Stimulated activated memory B cell treated with anti-CD40 and anti-IgM and Interleukin-4, amounts not matched to agents 10 μg/mL and 1 μg/mL and 100 μg/mL, for 72 hours (primary cell): Measurements from ENCODE around the gene CBLB.

Source experiments
- ATAC-seq: fragments of 150-1000 bp; cut with Tn5 transposase; 2 replicates; pipeline ENCODE4 v1.10.0; 2021
- H3K27ac Mint-ChIP-seq: one replicate; pipeline ENCODE4 v1.8.0; 2022; ENCODE audit warnings: mild to moderate bottlenecking, mixed read lengths
- H3K27me3 Mint-ChIP-seq: one replicate; pipeline ENCODE4 v1.8.0; 2022; ENCODE audit warnings: mixed read lengths
- H3K36me3 Mint-ChIP-seq: one replicate; pipeline ENCODE4 v1.8.0; 2022; ENCODE audit warnings: mixed read lengths
- H3K4me1 Mint-ChIP-seq: one replicate; pipeline ENCODE4 v1.8.0; 2022; ENCODE audit warnings: mixed read lengths
- H3K4me3 Mint-ChIP-seq: one replicate; pipeline ENCODE4 v1.8.0; 2022; ENCODE audit warnings: mild to moderate bottlenecking, moderate library complexity, mixed read lengths
- H3K9me3 Mint-ChIP-seq: one replicate; pipeline ENCODE4 v1.8.0; 2022; ENCODE audit warnings: mixed read lengths

CBLB gene

DNA sequence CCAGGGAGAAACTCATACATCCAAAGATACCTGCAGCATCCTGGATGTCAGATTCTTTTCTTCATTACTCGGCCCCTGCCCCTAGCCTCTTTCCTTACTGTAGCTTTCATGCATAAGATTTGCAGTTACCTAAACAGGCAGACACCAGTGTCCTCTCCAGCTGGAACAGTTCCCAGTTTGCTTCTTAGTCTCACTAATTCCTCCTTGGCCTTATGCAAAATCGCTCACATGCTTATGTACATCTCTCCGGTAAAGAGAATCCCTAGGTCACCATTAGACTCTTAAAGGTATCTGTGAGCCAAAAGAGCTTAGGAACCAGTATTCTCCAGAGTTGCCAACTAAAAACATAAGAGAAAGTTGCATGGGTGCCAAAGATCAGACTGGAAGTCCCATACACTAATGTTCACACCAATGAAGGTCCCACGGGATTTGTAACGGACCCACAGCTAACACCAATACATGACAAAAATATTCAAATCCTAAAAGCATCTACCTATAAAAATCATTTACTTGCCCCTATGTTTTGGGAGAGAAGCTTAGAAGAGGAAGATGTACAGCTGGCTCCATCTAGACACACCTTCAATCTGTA is 66.6 kb downstream of the CBLB start:
- Mint-ChIP-seq H3K27me3 (no peaks in the 10 kb centered on the region), H3K4me1 (peaks cover 78% of the 10 kb centered on the region), H3K4me3 (peak overlapping the region; percentile 24)

DNA sequence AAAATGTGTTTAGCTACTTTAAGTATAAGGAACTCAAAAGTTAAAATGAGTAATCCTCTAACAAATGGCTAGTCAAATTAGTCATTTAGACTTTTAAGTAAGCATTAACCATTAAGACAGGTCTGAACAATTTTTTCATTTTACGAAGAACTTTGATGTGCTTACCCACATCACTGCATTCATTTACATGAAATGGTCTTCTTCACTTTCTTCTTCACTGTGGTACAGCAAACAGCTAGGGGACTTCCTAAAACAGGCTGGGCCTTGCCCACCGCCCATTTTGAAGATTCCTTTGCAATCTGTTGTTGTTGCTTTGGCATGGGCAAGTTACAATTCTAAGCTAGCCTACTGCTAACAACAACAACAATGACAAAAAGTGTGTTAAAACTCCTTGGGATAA is 67.4 kb downstream of the CBLB start:
- peak; percentile 66 for ATAC-seq
- H3K4me3 Mint-ChIP-seq, result peak overlapping the region; percentile 24
- H3K4me1 Mint-ChIP-seq, result peaks cover 81% of the 10 kb centered on the region
- H3K27me3 Mint-ChIP-seq, result no peaks in the 10 kb centered on the region
- H3K36me3 Mint-ChIP-seq, result peaks cover 8% of the 10 kb centered on the region
- H3K9me3 Mint-ChIP-seq, result no peaks in the 10 kb centered on the region
- H3K27ac Mint-ChIP-seq, result peak overlapping the region; percentile 84

More for the DNA sequence above, 66.6 kb downstream of the CBLB start:
- H3K36me3 Mint-ChIP-seq, result peaks cover 8% of the 10 kb centered on the region
- no peaks in the 10 kb centered on the region for H3K9me3 Mint-ChIP-seq
- peak; percentile 37 for ATAC-seq
- H3K27ac Mint-ChIP-seq, result peak overlapping the region; percentile 84

DNA sequence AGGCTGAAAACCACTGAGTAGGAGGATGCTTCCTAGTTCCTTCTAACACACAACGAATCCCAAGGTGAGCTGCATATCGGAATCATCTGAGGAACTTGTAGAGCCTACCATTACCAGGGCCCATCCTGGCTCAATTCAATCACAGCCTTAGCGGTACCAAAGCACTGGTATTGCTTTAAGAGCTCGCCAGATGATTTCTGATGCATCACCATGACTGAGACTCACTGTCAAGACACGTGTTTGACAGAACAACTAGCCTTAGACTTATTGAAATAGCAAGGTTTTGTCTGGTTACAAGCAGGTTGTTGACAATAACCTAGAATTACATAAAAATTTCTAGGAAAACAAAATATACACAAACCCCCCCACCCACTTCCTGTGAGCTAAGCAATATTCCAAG is 68.5 kb downstream of the CBLB start:
- no peak for ATAC-seq
- Mint-ChIP-seq H3K36me3 (peaks cover 8% of the 10 kb centered on the region), H3K9me3 (no peaks in the 10 kb centered on the region), H3K4me1 (peaks cover 73% of the 10 kb centered on the region), H3K4me3 (no peak overlapping the region), H3K27me3 (no peaks in the 10 kb centered on the region), H3K27ac (peak overlapping the region; percentile 84)

DNA sequence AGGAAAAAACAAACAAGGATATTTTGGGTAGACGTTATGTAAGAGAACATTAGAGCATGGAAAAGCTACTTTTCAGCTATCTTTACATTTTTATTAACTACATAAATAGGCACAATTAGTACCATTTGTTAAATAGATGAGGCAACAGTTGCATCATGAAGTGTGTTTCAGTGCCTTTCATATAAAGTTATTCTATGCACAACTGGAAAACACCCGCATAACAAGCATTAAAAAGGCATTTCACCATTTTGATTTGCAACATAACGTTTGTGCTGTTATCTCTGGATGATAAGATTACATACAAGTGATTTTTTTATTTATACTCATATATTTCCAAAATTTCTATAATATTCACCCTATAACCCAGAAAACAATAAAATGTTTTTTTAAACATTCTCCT is 69.5 kb downstream of the CBLB start:
- Mint-ChIP-seq H3K27ac (peak overlapping the region; percentile 39), H3K9me3 (no peaks in the 10 kb centered on the region), H3K36me3 (no peaks in the 10 kb centered on the region), H3K27me3 (no peaks in the 10 kb centered on the region), H3K4me3 (no peak overlapping the region), H3K4me1 (peaks cover 64% of the 10 kb centered on the region)
- no peak for ATAC-seq

DNA sequence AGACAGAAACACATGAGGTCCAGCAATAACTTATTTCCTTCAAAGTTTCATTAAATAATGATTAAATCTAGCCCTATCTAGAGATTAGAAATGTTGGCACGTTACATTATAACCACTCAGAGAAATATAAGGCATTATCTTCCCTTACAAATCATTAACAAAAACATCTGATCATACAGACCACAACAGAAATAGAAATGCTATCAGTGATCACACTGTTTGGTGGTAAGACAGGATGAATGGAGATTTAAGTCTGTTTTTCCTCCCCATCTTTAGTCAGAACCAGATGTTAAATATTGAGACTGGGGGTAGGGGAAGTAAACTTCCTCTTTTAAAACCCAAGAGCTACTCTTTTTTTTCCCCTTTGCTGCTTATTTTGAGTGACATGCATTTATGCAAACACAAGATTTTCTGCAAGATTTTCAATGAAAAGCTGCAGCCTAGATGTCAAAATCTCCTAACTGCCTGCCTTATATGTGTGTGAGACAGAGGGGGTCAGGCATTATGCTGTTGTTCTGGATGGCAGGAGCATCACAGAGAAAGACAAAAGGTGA is 70.4 kb downstream of the CBLB start:
- Mint-ChIP-seq H3K9me3 (no peaks in the 10 kb centered on the region), H3K27ac (peak overlapping the region; percentile 39), H3K4me3 (no peak overlapping the region), H3K27me3 (no peaks in the 10 kb centered on the region), H3K36me3 (no peaks in the 10 kb centered on the region), H3K4me1 (peaks cover 64% of the 10 kb centered on the region)
- peak; percentile 88 for ATAC-seq

DNA sequence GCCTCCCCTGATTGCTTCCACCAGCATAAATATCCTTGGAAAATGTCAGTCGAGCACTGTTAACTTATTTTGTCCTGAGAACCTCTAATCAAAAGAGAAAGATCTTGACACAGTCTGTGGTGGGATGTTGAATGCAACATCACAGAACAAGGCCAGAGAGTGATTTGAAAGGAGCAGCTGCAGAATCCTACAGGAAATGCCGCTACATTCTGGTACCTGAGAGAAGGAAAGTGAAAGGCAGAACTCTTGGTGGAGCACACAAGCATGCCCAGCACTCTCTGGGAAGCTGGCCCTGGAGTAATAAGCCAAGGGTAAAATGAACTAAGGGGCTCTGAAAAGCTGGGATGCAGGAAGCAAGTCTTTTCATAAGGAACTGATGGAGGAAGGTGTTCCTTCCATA is 75.8 kb downstream of the CBLB start:
- H3K27me3 Mint-ChIP-seq, result no peaks in the 10 kb centered on the region
- H3K36me3 Mint-ChIP-seq, result no peaks in the 10 kb centered on the region
- peak overlapping the region; percentile 19 for H3K27ac Mint-ChIP-seq
- no peaks in the 10 kb centered on the region for H3K9me3 Mint-ChIP-seq
- peaks cover 33% of the 10 kb centered on the region for H3K4me1 Mint-ChIP-seq
- H3K4me3 Mint-ChIP-seq, result no peak overlapping the region
- ATAC-seq, result no peak

DNA sequence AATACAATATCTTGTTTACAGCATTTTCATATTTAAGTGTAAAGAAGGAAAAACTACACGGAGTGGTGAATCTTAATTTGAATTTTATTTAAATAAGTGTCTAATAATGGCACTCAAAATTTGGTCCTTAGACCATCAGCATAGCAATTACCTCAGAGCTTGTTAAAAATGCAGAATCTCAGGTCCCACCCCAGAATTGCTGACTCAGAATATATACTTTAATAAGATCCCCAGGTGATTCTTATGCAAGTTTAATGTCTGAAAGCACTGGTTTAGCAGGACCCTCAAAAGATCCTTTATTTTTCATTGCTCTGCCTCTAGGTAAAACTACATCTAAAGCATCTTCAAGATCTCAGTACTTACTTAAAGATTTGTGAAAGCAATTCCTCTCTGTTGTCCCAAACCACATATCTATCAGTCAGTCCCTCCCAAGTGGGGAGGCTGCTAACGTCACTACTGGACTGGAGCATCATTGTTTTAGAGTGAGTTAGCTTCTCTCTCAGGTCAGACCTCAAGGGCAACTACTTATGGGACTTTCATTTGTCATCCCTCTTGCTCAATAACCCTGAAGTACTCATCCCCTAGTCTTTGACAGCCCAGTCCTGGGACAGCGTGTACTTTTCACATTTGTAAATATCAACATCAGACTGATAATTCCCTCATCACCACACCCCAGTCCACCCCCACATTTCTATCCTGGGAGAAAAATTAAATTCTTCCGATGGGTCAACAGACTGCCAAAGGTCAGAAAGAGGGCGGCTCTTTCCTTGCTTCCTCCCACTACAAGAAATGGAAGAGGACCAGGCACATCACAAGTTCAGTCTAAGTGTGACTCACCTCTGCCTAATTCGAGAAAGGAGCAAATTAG is 76.7 kb downstream of the CBLB start:
- no peak for ATAC-seq
- Mint-ChIP-seq H3K4me3 (no peak overlapping the region), H3K4me1 (peaks cover 25% of the 10 kb centered on the region), H3K27me3 (no peaks in the 10 kb centered on the region), H3K27ac (peak overlapping the region; percentile 19), H3K9me3 (no peaks in the 10 kb centered on the region), H3K36me3 (no peaks in the 10 kb centered on the region)

DNA sequence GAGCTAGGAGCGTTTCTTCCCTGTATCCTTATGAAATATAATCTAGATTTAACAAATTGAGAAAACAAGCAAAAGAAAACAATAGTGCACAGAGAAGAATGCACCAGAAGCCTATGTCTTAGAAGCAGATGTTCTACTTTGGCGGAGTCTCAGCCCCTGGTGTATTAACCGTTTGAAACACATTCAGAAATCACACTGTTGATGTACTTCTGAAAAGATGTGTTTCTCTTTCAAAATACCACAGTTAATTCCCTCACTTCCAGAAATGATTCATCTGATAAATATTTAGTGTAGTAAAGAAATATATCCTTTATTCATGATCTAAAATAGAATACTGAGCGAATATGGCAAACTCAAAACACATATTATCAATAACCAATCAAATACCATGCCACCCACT is 77.7 kb downstream of the CBLB start:
- Mint-ChIP-seq H3K36me3 (no peaks in the 10 kb centered on the region), H3K9me3 (no peaks in the 10 kb centered on the region), H3K4me1 (peaks cover 19% of the 10 kb centered on the region), H3K27me3 (no peaks in the 10 kb centered on the region), H3K4me3 (no peak overlapping the region), H3K27ac (no peak overlapping the region)
- ATAC-seq, result no peak

DNA sequence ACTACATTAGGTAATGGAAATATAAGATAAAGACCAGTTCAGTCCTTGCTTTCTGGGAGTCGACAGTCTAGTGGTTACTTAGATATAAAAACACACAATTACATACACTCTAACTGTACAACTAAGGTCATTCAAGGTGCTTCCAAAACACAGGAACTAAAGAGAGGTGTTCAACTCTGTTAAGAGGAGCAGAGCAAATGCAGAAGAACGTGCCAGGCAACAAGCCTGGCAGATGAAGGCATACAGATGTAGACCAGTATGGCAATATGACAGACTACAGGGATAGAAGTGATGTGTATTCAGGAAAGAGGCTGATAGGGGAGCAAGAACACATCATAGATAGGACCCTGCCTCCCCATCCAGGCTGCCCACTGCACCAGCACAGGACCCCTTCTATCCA is 78.3 kb downstream of the CBLB start:
- ATAC-seq, result no peak
- Mint-ChIP-seq H3K4me3 (no peak overlapping the region), H3K27me3 (no peaks in the 10 kb centered on the region), H3K9me3 (no peaks in the 10 kb centered on the region), H3K4me1 (peaks cover 24% of the 10 kb centered on the region), H3K27ac (no peak overlapping the region), H3K36me3 (no peaks in the 10 kb centered on the region)

DNA sequence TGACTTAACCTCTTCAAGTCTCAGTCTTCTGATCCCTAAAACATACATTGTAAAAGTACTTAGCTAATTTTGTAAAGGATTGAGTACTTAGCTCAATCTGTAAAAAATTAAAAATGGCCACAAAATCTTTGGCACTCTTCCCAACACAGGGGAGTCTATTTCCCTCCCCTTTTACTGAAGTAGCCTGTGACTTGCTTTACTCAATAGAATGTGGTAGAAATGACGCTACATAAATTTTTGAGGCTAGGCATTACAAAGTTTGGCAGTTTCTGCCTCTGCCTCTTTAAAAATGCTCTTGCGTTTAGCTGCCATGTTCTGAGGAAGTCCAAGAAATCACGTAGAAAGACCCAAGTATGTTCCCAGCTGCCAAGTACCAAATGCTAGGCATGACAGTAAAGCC is 80.2 kb downstream of the CBLB start:
- Mint-ChIP-seq H3K4me1 (peaks cover 35% of the 10 kb centered on the region), H3K9me3 (no peaks in the 10 kb centered on the region), H3K4me3 (no peak overlapping the region), H3K27ac (no peak overlapping the region), H3K27me3 (no peaks in the 10 kb centered on the region), H3K36me3 (no peaks in the 10 kb centered on the region)
- ATAC-seq, result no peak

DNA sequence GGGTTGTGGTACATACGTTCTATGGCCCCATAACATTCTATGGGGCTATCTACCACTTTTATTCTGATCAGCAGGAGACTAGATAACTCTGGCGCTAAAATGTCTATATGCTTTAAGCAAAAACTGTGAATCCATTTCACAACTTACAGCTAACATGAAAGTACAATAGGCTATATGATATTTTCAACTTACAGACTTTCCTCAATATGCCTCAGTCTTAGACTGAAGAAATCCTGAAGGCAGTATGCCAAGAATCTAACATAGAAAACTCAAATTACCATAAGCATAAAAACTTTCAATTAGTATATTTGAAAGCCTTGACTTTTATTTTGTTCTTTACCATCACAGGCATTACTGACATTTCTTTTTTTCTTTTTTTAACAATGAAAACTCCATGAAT is 81.4 kb downstream of the CBLB start:
- no peak for ATAC-seq
- no peaks in the 10 kb centered on the region for H3K27me3 Mint-ChIP-seq
- peaks cover 26% of the 10 kb centered on the region for H3K4me1 Mint-ChIP-seq
- H3K4me3 Mint-ChIP-seq, result no peak overlapping the region
- H3K36me3 Mint-ChIP-seq, result no peaks in the 10 kb centered on the region
- H3K9me3 Mint-ChIP-seq, result no peaks in the 10 kb centered on the region
- H3K27ac Mint-ChIP-seq, result no peak overlapping the region

DNA sequence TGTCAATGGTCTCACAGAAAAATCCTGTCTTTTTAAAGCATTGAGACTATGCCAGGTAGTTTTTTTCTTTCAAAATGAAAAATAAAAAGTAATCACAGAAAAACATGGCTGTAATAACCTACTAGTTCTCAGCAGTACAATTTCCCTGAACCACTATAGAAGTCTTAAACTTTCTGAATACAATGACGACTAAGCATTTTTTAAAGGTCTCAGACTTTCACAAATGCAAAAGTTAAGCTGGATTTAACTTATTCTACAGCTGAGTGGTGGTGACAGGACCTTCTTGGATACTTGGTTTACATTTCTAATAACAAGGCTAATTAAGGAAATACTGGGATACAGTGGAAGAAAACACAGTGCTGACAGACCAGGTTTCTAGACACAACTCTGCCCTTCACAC is 81.8 kb downstream of the CBLB start:
- H3K9me3 Mint-ChIP-seq, result no peaks in the 10 kb centered on the region
- H3K4me3 Mint-ChIP-seq, result no peak overlapping the region
- H3K27ac Mint-ChIP-seq, result no peak overlapping the region
- H3K27me3 Mint-ChIP-seq, result no peaks in the 10 kb centered on the region
- no peaks in the 10 kb centered on the region for H3K36me3 Mint-ChIP-seq
- ATAC-seq, result no peak
- peaks cover 24% of the 10 kb centered on the region for H3K4me1 Mint-ChIP-seq

DNA sequence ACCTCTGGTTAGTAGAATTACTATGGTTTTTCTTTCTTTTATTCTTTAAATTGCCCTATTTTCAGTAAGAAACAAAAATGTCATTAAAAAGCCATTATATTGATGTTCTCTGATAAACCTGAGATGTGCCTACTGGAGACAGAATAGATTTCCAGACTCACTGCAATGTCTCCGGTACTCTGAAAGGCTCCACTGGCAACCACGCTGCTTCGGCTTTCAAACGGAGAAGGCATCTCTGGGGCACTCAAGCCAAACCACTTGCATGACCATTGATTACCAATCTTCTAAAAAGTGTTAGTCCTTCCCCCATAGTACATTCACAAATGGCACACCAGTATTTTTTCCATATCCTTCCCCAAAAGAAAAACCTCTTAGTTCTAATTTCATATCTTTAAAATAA is 82.6 kb downstream of the CBLB start:
- Mint-ChIP-seq H3K36me3 (no peaks in the 10 kb centered on the region), H3K27me3 (no peaks in the 10 kb centered on the region), H3K9me3 (no peaks in the 10 kb centered on the region), H3K4me3 (no peak overlapping the region), H3K4me1 (peaks cover 27% of the 10 kb centered on the region), H3K27ac (no peak overlapping the region)
- ATAC-seq, result no peak

DNA sequence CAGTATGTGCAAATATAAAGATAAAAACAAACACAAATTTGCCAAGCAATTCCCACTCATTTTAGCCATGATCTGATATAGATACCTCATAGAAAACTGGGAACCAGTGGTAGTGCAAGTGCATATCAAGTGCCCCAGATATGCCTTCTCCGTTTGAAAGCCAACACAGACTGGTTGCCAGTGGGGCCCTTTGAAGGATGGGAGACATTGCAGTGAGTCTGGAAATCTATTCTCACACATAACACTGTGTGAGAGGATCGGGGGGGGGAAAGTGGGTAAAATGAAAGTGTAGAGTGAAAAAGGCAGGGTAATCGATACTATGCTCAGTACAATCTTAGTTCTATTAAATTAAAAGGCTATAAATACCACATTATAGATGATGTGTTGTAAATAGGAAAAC is 83.0 kb downstream of the CBLB start:
- H3K4me1 Mint-ChIP-seq, result peaks cover 27% of the 10 kb centered on the region
- H3K36me3 Mint-ChIP-seq, result no peaks in the 10 kb centered on the region
- H3K9me3 Mint-ChIP-seq, result no peaks in the 10 kb centered on the region
- H3K27me3 Mint-ChIP-seq, result no peaks in the 10 kb centered on the region
- no peak overlapping the region for H3K27ac Mint-ChIP-seq
- no peak for ATAC-seq
- no peak overlapping the region for H3K4me3 Mint-ChIP-seq

DNA sequence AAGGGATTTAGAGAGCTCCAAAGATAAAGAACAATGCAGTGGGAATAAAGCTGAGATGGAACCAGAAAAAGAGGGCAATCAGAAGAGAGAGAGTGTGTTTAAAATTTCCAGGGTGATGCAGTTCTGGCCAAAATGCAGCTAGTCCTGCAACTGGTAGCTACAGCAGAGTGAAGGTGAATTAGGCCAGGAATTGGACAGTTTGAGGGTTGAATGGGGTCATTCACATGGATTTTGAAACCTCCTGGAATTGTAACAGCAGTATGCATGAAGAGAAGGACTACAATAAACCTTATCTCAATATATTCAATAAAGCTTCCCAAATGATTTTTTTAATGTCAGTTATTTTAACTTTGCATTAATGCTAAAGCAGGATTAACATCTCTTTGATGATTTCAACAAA is 85.2 kb downstream of the CBLB start:
- no peak overlapping the region for H3K27ac Mint-ChIP-seq
- peaks cover 27% of the 10 kb centered on the region for H3K4me1 Mint-ChIP-seq
- no peaks in the 10 kb centered on the region for H3K9me3 Mint-ChIP-seq
- H3K27me3 Mint-ChIP-seq, result no peaks in the 10 kb centered on the region
- H3K36me3 Mint-ChIP-seq, result no peaks in the 10 kb centered on the region
- no peak overlapping the region for H3K4me3 Mint-ChIP-seq
- ATAC-seq, result no peak

DNA sequence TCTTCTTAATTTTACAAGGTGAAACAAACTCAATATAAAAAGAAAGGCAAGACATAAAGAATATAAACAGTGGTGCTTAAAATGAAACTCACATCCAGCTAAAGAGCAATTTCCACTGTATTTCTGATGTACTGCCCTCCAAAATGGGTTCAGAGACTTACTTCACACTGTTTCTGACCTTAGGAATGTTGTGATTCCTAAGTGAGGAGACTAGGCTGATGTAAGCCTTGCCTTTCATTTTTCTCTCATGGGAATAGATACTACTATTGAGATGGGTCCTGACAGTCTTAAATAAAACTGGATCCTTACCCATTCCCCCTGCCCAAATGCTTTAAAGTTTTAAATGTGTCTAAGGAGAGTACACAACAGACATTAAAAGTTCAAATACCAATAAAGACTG is 86.9 kb downstream of the CBLB start:
- H3K27me3 Mint-ChIP-seq, result no peaks in the 10 kb centered on the region
- ATAC-seq, result no peak
- peak overlapping the region; percentile 35 for H3K27ac Mint-ChIP-seq
- H3K4me3 Mint-ChIP-seq, result no peak overlapping the region
- no peaks in the 10 kb centered on the region for H3K9me3 Mint-ChIP-seq
- H3K36me3 Mint-ChIP-seq, result no peaks in the 10 kb centered on the region
- H3K4me1 Mint-ChIP-seq, result peaks cover 33% of the 10 kb centered on the region
